ENCODE measurements around the gene RASSF7. TPM values are rescaled to one million over a fixed set of nuclear protein-coding genes. Genes with fewer than 3 reads are reported as not detected.

The RASSF7 gene
- total and polyA plus RNA-seq, 2 donors (not counting 3 experiments of a cell fraction or from before 2014, with no cell fraction given): 14.1 to 19.9 TPM

MicroRNAs within 50 kb of the gene (microRNA counts, 767-probe panel; counts per million panel counts)
- 723 counts per million, percentile 96 among the panel's probes with 10 or more counts for microRNA hsa-miR-210

Small RNA genes within 50 kb of the gene (microRNA-seq; reads per million reads assigned to microRNA genes)
- 43.4 reads per million, percentile 45 among the genes with 10 or more reads in this experiment for gene MIR210 (ENCODE audit: borderline number of aligned reads, borderline replicate concordance)

Small RNA genes within 50 kb of the gene (small RNA-seq; reads per million reads assigned to genes)
- 7.0 reads per million, percentile 50 among the genes with 10 or more reads in this experiment for gene MIR210 (ENCODE audit: insufficient read depth, insufficient read length, low read depth, low replicate concordance)

Other genes starting within 250 kb of the RASSF7 start
- gene IFITM1, start 246.9 kb upstream of the RASSF7 start, total RNA-seq: 4.0 and 11.5 TPM in 2 replicates
- gene IFITM1, start 246.9 kb upstream of the RASSF7 start, polyA plus RNA-seq: 24.6 and 34.1 TPM in 2 replicates
- 323 and 416 TPM in 2 replicates for gene IFITM3, start 240.1 kb upstream of the RASSF7 start, total RNA-seq
- 950 and 1,150 TPM in 2 replicates for gene IFITM3, start 240.1 kb upstream of the RASSF7 start, polyA plus RNA-seq
- 5.2 and 9.6 TPM in 2 replicates for gene B4GALNT4, start 191.5 kb upstream of the RASSF7 start, total RNA-seq
- 7.9 and 9.2 TPM in 2 replicates for gene B4GALNT4, start 191.5 kb upstream of the RASSF7 start, polyA plus RNA-seq
- 0.27 and 0.30 TPM in 2 replicates for gene PKP3, start 166.8 kb upstream of the RASSF7 start, total RNA-seq
- gene PKP3, start 166.8 kb upstream of the RASSF7 start, polyA plus RNA-seq: 0.33 and 0.59 TPM in 2 replicates
- 51.9 and 52.3 TPM in 2 replicates for gene SIGIRR, start 146.0 kb upstream of the RASSF7 start, total RNA-seq
- 70.9 and 104 TPM in 2 replicates for gene SIGIRR, start 146.0 kb upstream of the RASSF7 start, polyA plus RNA-seq
- gene ANO9, start 119.0 kb upstream of the RASSF7 start, total RNA-seq: 0.12 TPM in 1 of 2 replicates, not detected in the other
- 0.23 and 0.32 TPM in 2 replicates for gene ANO9, start 119.0 kb upstream of the RASSF7 start, polyA plus RNA-seq
- gene PTDSS2, start 110.7 kb upstream of the RASSF7 start, total RNA-seq: 41.4 and 44.2 TPM in 2 replicates
- gene PTDSS2, start 110.7 kb upstream of the RASSF7 start, polyA plus RNA-seq: 46.8 and 60.8 TPM in 2 replicates
- gene RNH1, start 53.7 kb upstream of the RASSF7 start, total RNA-seq: 143 and 144 TPM in 2 replicates
- 198 and 276 TPM in 2 replicates for gene RNH1, start 53.7 kb upstream of the RASSF7 start, polyA plus RNA-seq
- 103 TPM in 2 replicates for gene HRAS, start 25.4 kb upstream of the RASSF7 start, total RNA-seq
- gene HRAS, start 25.4 kb upstream of the RASSF7 start, polyA plus RNA-seq: 105 and 109 TPM in 2 replicates
- gene LRRC56, start 23.4 kb upstream of the RASSF7 start, total RNA-seq: 0.55 and 0.90 TPM in 2 replicates
- gene LRRC56, start 23.4 kb upstream of the RASSF7 start, polyA plus RNA-seq: 0.47 and 0.64 TPM in 2 replicates
- 1.8 and 2.1 TPM in 2 replicates for gene LMNTD2, start 232 bp upstream of the RASSF7 start, total RNA-seq
- 2.6 and 3.9 TPM in 2 replicates for gene LMNTD2, start 232 bp upstream of the RASSF7 start, polyA plus RNA-seq
- 38.8 and 39.4 TPM in 2 replicates for gene PHRF1, start 15.5 kb downstream of the RASSF7 start, total RNA-seq
- gene PHRF1, start 15.5 kb downstream of the RASSF7 start, polyA plus RNA-seq: 14.2 and 14.8 TPM in 2 replicates
- gene IRF7, start 55.0 kb downstream of the RASSF7 start, total RNA-seq: 12.3 and 14.7 TPM in 2 replicates
- gene IRF7, start 55.0 kb downstream of the RASSF7 start, polyA plus RNA-seq: 12.6 and 23.3 TPM in 2 replicates
- not detected in 2 replicates for gene CDHR5, start 64.0 kb downstream of the RASSF7 start, total RNA-seq
- not detected in 2 replicates for gene CDHR5, start 64.0 kb downstream of the RASSF7 start, polyA plus RNA-seq
- gene SCT, start 66.2 kb downstream of the RASSF7 start, total RNA-seq: not detected in 2 replicates
- not detected in 2 replicates for gene SCT, start 66.2 kb downstream of the RASSF7 start, polyA plus RNA-seq
- gene DRD4, start 76.3 kb downstream of the RASSF7 start, total RNA-seq: 0.24 TPM in 1 of 2 replicates, not detected in the other
- not detected in 2 replicates for gene DRD4, start 76.3 kb downstream of the RASSF7 start, polyA plus RNA-seq
- gene DEAF1, start 134.3 kb downstream of the RASSF7 start, total RNA-seq: 50.3 and 55.7 TPM in 2 replicates
- 43.6 and 45.5 TPM in 2 replicates for gene DEAF1, start 134.3 kb downstream of the RASSF7 start, polyA plus RNA-seq
- 24.1 and 26.6 TPM in 2 replicates for gene TMEM80, start 134.8 kb downstream of the RASSF7 start, total RNA-seq
- gene TMEM80, start 134.8 kb downstream of the RASSF7 start, polyA plus RNA-seq: 17.9 and 21.2 TPM in 2 replicates
- gene EPS8L2, start 145.3 kb downstream of the RASSF7 start, total RNA-seq: 6.0 and 12.5 TPM in 2 replicates
- 5.2 and 5.9 TPM in 2 replicates for gene EPS8L2, start 145.3 kb downstream of the RASSF7 start, polyA plus RNA-seq
- 287 and 294 TPM in 2 replicates for gene TALDO1, start 186.5 kb downstream of the RASSF7 start, total RNA-seq
- 184 and 211 TPM in 2 replicates for gene TALDO1, start 186.5 kb downstream of the RASSF7 start, polyA plus RNA-seq
- gene GATD1, start 216.5 kb downstream of the RASSF7 start, total RNA-seq: 78.5 and 83.1 TPM in 2 replicates
- gene GATD1, start 216.5 kb downstream of the RASSF7 start, polyA plus RNA-seq: 70.6 and 90.8 TPM in 2 replicates
- 0.40 and 0.83 TPM in 2 replicates for gene CEND1, start 229.1 kb downstream of the RASSF7 start, total RNA-seq
- gene CEND1, start 229.1 kb downstream of the RASSF7 start, polyA plus RNA-seq: 0.15 and 0.27 TPM in 2 replicates
- gene SLC25A22, start 237.3 kb downstream of the RASSF7 start, total RNA-seq: 24.9 and 29.3 TPM in 2 replicates
- 24.5 and 27.4 TPM in 2 replicates for gene SLC25A22, start 237.3 kb downstream of the RASSF7 start, polyA plus RNA-seq
- gene PIDD1, start 244.3 kb downstream of the RASSF7 start, total RNA-seq: 30.6 and 30.7 TPM in 2 replicates
- 28.2 and 41.0 TPM in 2 replicates for gene PIDD1, start 244.3 kb downstream of the RASSF7 start, polyA plus RNA-seq
- gene RPLP2, start 249.0 kb downstream of the RASSF7 start, total RNA-seq: 1,644 and 1,739 TPM in 2 replicates
- 1,579 and 3,225 TPM in 2 replicates for gene RPLP2, start 249.0 kb downstream of the RASSF7 start, polyA plus RNA-seq